OCI-M2 (cell line): ENCODE data around the gene BLCAP.
"Not testable (repeated sequence)": the region's sequence is repeated elsewhere in the genome, so short reads cannot be mapped to it uniquely, and the experiment has no call there.

Experiments used
- DNase-seq: peaks from one replicate; lab custom pipeline; 2025; ENCODE audit not compliant: unreplicated experiment; lab: John Stamatoyannopoulos, UW

The BLCAP gene

GRCh38 chr20:37527638-37528445 is at the start of gene BLCAP:
TSS of gene BLCAP (minus strand) at chr20:37527876. CDS start at chr20:37519174, 8,702 bp downstream.
- DNase-seq, result peak; percentile 94

- not testable (repeated sequence) for DNase-seq
Measured at GRCh38 chr20:37577436-37577835, 49.8 kb upstream of the BLCAP start.

- no peak for DNase-seq
Measured at GRCh38 chr20:37576911-37577310, 49.2 kb upstream of the BLCAP start.

GRCh38 chr20:37575884-37576283 is 48.2 kb upstream of the BLCAP start:
- DNase-seq, result no peak

GRCh38 chr20:37574199-37574890 is 46.7 kb upstream of the BLCAP start:
- DNase-seq, result no peak

GRCh38 chr20:37573626-37574198 is 46.0 kb upstream of the BLCAP start:
- no peak for DNase-seq

- DNase-seq, result no peak
Measured at GRCh38 chr20:37571033-37571432, 43.4 kb upstream of the BLCAP start.

GRCh38 chr20:37570419-37570818 is 42.7 kb upstream of the BLCAP start:
- no peak for DNase-seq

- no peak for DNase-seq
Measured at GRCh38 chr20:37567671-37568588, 40.3 kb upstream of the BLCAP start.

- no peak for DNase-seq
Measured at GRCh38 chr20:37567331-37567665, 39.6 kb upstream of the BLCAP start.

- no peak for DNase-seq
Measured at GRCh38 chr20:37566590-37567330, 39.1 kb upstream of the BLCAP start.

GRCh38 chr20:37565134-37565811 is 37.6 kb upstream of the BLCAP start:
- DNase-seq, result no peak

- DNase-seq, result no peak
Measured at GRCh38 chr20:37564388-37565133, 36.9 kb upstream of the BLCAP start.

- DNase-seq, result no peak
Measured at GRCh38 chr20:37564016-37564387, 36.3 kb upstream of the BLCAP start.

GRCh38 chr20:37562695-37563480 is 35.2 kb upstream of the BLCAP start:
- no peak for DNase-seq

- no peak for DNase-seq
Measured at GRCh38 chr20:37560629-37561028, 33.0 kb upstream of the BLCAP start.

- DNase-seq, result no peak
Measured at GRCh38 chr20:37559312-37560027, 31.8 kb upstream of the BLCAP start.

GRCh38 chr20:37558779-37559178 is 31.1 kb upstream of the BLCAP start:
- DNase-seq, result no peak
